ENCODE results near the gene MAN2A1. TPM values are rescaled to one million over a fixed set of nuclear protein-coding genes. Genes with fewer than 3 reads are reported as not detected.

Gene MAN2A1
- total RNA-seq, 1 experiment from 2014 or later = 21.8 TPM

DNA sequence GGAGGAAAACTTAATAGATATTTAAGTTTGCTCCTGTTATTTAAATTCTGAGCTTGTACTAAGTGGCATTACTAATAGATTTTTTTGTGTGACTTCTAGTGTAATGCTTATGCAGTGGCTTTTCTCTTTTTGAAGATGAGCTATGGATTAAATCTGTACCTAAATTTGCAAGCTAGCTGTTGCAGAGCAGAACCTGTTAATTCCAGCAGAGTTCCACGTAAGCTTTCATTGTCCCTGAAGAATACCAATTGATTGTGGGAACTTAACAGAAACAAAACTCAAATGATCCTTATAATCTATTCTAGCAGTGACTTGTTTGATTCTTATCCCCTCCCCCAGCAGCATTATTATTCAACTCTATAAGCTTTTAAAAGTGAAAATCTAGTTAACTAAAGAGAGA is 51.7 kb downstream of the MAN2A1 start:
- Histone ChIP-seq H3K4me1 (ENCODE audit: insufficient read depth, low read length) (peaks cover 41% of the 10 kb centered on the region), H3K9me2 (replicated peaks; ENCODE audit: low read length) (no peaks in the 10 kb centered on the region), H3K9me3 (ENCODE audit: low read length) (no peaks in the 10 kb centered on the region), H3K4me2 (ENCODE audit: low read length) (no peak overlapping the region), H3K79me2 (ENCODE audit: low read length) (no peaks in the 10 kb centered on the region; the same call in 1 of the 2 replicates), H3K27ac (ENCODE audit: low read length) (no peak overlapping the region), H3K36me3 (ENCODE audit: low read depth, low read length) (no peaks in the 10 kb centered on the region), H4K20me1 (ENCODE audit: low read length) (no peaks in the 10 kb centered on the region), H3F3A (ENCODE audit: low read length, unreplicated experiment) (no peaks in the 10 kb centered on the region), H3K4me3 (ENCODE audit: low read length) (no peak overlapping the region), H2AFZ (ENCODE audit: low read length) (no peak overlapping the region), H3K27me3 (ENCODE audit: low read length) (no peaks in the 10 kb centered on the region), H3K9ac (ENCODE audit: low read length) (no peak overlapping the region)
- DNase-seq (no peak), ATAC-seq (no peak)
- ChIA-PET POLR2A (ENCODE audit: unreplicated experiment) (no interaction called here), CTCF (no interaction called here)
- TF ChIP-seq EZH2 (IDR thresholded peaks at IDR 0.05; ENCODE audit: low read length, unreplicated experiment) (no peak), EZH2phosphoT487 (IDR thresholded peaks at IDR 0.05; ENCODE audit: borderline replicate concordance, low read length) (no peak)
- intact Hi-C loops (cut with micrococcal nuclease) = no loop called here
- BruUV-seq (replicated peaks) = no TSS peak

DNA sequence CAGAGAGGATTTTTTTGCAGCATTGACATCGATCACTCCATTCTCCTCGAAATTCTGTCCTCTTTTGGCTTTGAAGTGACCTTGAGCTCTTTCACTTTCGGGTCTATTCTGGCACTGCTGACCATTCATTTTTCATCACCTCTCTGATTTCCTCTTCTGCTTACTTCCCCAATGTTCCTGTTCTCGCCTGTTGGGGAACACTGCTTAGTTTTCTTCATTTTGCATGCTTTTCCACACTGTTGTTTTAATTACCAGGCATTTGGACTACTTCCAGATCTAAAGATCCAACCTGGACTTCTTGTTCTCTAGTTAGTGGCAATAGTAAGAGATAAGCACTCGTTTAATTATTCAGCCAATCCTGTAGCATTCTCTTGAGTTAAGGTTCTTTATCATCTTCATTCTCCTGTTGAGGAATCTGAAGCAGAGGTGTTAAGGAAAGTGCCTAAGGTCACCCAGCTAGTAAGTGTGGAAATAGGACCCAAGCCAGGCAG is 53.4 kb downstream of the MAN2A1 start:
- intact Hi-C loops (cut with micrococcal nuclease) = no loop called here
- Histone ChIP-seq H3K27ac (ENCODE audit: low read length) (peak overlapping the region; percentile 45), H3K79me2 (ENCODE audit: low read length) (no peaks in the 10 kb centered on the region; the same call in 1 of the 2 replicates), H3K9me3 (ENCODE audit: low read length) (no peaks in the 10 kb centered on the region), H3K9me2 (replicated peaks; ENCODE audit: low read length) (no peaks in the 10 kb centered on the region), H3K27me3 (ENCODE audit: low read length) (no peaks in the 10 kb centered on the region), H4K20me1 (ENCODE audit: low read length) (no peaks in the 10 kb centered on the region), H3F3A (ENCODE audit: low read length, unreplicated experiment) (no peaks in the 10 kb centered on the region), H3K4me3 (ENCODE audit: low read length) (no peak overlapping the region), H3K4me2 (ENCODE audit: low read length) (peak overlapping the region; percentile 47), H3K9ac (ENCODE audit: low read length) (no peak overlapping the region), H3K36me3 (ENCODE audit: low read depth, low read length) (no peaks in the 10 kb centered on the region), H3K4me1 (ENCODE audit: insufficient read depth, low read length) (peaks cover 41% of the 10 kb centered on the region), H2AFZ (ENCODE audit: low read length) (no peak overlapping the region)
- POLR2A ChIA-PET (ENCODE audit: unreplicated experiment) = no interaction called here
- TF ChIP-seq EZH2 (IDR thresholded peaks at IDR 0.05; ENCODE audit: low read length, unreplicated experiment) (no peak), EZH2phosphoT487 (IDR thresholded peaks at IDR 0.05; ENCODE audit: borderline replicate concordance, low read length) (no peak)
- TF ChIP-seq, protein P1, sequence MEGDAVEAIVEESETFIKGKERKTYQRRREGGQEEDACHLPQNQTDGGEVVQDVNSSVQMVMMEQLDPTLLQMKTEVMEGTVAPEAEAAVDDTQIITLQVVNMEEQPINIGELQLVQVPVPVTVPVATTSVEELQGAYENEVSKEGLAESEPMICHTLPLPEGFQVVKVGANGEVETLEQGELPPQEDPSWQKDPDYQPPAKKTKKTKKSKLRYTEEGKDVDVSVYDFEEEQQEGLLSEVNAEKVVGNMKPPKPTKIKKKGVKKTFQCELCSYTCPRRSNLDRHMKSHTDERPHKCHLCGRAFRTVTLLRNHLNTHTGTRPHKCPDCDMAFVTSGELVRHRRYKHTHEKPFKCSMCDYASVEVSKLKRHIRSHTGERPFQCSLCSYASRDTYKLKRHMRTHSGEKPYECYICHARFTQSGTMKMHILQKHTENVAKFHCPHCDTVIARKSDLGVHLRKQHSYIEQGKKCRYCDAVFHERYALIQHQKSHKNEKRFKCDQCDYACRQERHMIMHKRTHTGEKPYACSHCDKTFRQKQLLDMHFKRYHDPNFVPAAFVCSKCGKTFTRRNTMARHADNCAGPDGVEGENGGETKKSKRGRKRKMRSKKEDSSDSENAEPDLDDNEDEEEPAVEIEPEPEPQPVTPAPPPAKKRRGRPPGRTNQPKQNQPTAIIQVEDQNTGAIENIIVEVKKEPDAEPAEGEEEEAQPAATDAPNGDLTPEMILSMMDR (conservative IDR thresholded peaks at IDR 0.05; ENCODE audit: low read depth, low read length) = no peak
- CTCF ChIA-PET = no interaction called here
- ATAC-seq = no peak
- DNase-seq = no peak
- BruUV-seq (replicated peaks) = no TSS peak

DNA sequence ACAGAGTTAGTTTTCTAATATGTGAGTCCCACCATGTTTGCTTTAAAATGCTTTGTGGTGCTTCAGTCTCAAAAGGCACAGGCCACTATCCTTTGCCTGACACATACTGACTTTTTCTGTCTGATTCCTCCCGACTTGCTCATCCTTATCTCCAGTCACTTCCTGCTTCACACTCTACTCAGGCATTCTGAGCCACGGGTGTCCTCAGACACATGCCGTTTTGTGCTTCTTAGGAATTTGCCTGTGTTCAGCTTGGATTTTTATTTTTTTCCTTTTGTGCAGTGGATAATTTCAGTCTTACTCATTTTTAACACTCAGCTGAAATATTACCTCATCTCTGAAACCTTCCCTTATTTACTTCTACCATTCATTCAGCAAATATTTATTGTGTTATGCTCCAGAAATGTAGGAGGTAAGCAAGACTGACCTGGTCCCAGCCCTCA is 54.1 kb downstream of the MAN2A1 start:
- H3F3A ChIP-seq (ENCODE audit: low read length, unreplicated experiment) = no peaks in the 10 kb centered on the region
- peaks cover 41% of the 10 kb centered on the region for H3K4me1 ChIP-seq (ENCODE audit: insufficient read depth, low read length)
- peak overlapping the region; percentile 19; the same call in 1 of the 2 replicates for H2AFZ ChIP-seq (ENCODE audit: low read length)
- H3K36me3 ChIP-seq (ENCODE audit: low read depth, low read length) = no peaks in the 10 kb centered on the region
- peak; percentile 74 for ATAC-seq
- H3K4me3 ChIP-seq (ENCODE audit: low read length) = no peak overlapping the region
- H3K27ac ChIP-seq (ENCODE audit: low read length) = peak overlapping the region; percentile 45
- peak overlapping the region; percentile 47 for H3K4me2 ChIP-seq (ENCODE audit: low read length)
- no peaks in the 10 kb centered on the region for H3K9me2 ChIP-seq (replicated peaks; ENCODE audit: low read length)
- no peaks in the 10 kb centered on the region for H4K20me1 ChIP-seq (ENCODE audit: low read length)
- BruUV-seq (replicated peaks) = no TSS peak
- TF ChIP-seq, protein P1 (conservative IDR thresholded peaks at IDR 0.05; ENCODE audit: low read depth, low read length) = no peak
- TF ChIP-seq EZH2phosphoT487 (IDR thresholded peaks at IDR 0.05; ENCODE audit: borderline replicate concordance, low read length) = no peak
- no peak for TF ChIP-seq EZH2 (IDR thresholded peaks at IDR 0.05; ENCODE audit: low read length, unreplicated experiment)
- H3K27me3 ChIP-seq (ENCODE audit: low read length) = no peaks in the 10 kb centered on the region
- no peaks in the 10 kb centered on the region for H3K9me3 ChIP-seq (ENCODE audit: low read length)
- no peaks in the 10 kb centered on the region; the same call in 1 of the 2 replicates for H3K79me2 ChIP-seq (ENCODE audit: low read length)
- CTCF ChIA-PET = no interaction called here
- intact Hi-C loops (cut with micrococcal nuclease) = no loop called here
- POLR2A ChIA-PET (ENCODE audit: unreplicated experiment) = no interaction called here
- DNase-seq = peak; percentile 76
- H3K9ac ChIP-seq (ENCODE audit: low read length) = no peak overlapping the region
